NCI-H2107 treated with DMSO at 0.1 percent for 48 hours (cell line): ENCODE results near the gene C1orf21.

Experiments
- DNase-seq: peaks from one replicate; lab custom pipeline; 2025; ENCODE audit not compliant: unreplicated experiment; lab: John Stamatoyannopoulos, UW

Gene C1orf21

GRCh38 chr1:184512724-184513123, 125.9 kb downstream of the C1orf21 start:
- no peak for DNase-seq

- no peak for DNase-seq
These were observed 126.6 kb downstream of the C1orf21 start for GRCh38 chr1:184513421-184513820.

- DNase-seq = no peak
These were observed 127.1 kb downstream of the C1orf21 start for GRCh38 chr1:184513966-184514365.

- no peak for DNase-seq
These were observed 127.6 kb downstream of the C1orf21 start for GRCh38 chr1:184514447-184514846.

GRCh38 chr1:184517130-184517529, 130.3 kb downstream of the C1orf21 start:
- no peak for DNase-seq

- DNase-seq = no peak
These were observed 132.0 kb downstream of the C1orf21 start for GRCh38 chr1:184518736-184519357.

GRCh38 chr1:184520336-184520735, 133.5 kb downstream of the C1orf21 start:
- no peak for DNase-seq

- DNase-seq = no peak
These were observed 137.4 kb downstream of the C1orf21 start for GRCh38 chr1:184524248-184524647.

GRCh38 chr1:184527402-184527801, 140.6 kb downstream of the C1orf21 start:
- DNase-seq = no peak

GRCh38 chr1:184530226-184530625, 143.4 kb downstream of the C1orf21 start:
- DNase-seq = no peak

- no peak for DNase-seq
These were observed 144.5 kb downstream of the C1orf21 start for GRCh38 chr1:184531296-184531695.

- no peak for DNase-seq
These were observed 145.4 kb downstream of the C1orf21 start for GRCh38 chr1:184532199-184532598.

GRCh38 chr1:184533049-184533448, 146.2 kb downstream of the C1orf21 start:
- DNase-seq = no peak

- DNase-seq = no peak
These were observed 147.1 kb downstream of the C1orf21 start for GRCh38 chr1:184533915-184534314.

- no peak for DNase-seq
These were observed 147.9 kb downstream of the C1orf21 start for GRCh38 chr1:184534690-184535089.

- DNase-seq = no peak
These were observed 148.6 kb downstream of the C1orf21 start for GRCh38 chr1:184535191-184535970.

- no peak for DNase-seq
These were observed 149.6 kb downstream of the C1orf21 start for GRCh38 chr1:184536246-184536985.

- DNase-seq = no peak
These were observed 152.8 kb downstream of the C1orf21 start for GRCh38 chr1:184539580-184539979.

GRCh38 chr1:184541537-184542152, 154.8 kb downstream of the C1orf21 start:
- no peak for DNase-seq

- DNase-seq = no peak
These were observed 155.5 kb downstream of the C1orf21 start for GRCh38 chr1:184542291-184542690.

- DNase-seq = no peak
These were observed 158.8 kb downstream of the C1orf21 start for GRCh38 chr1:184545601-184546000.
